NT2/D1 (cell line): ENCODE measurements around the gene HSD17B3.
"Not testable (repeated sequence)": the region's sequence is repeated elsewhere in the genome, so short reads cannot be mapped to it uniquely, and the experiment has no call there.

Experiments
- DNase-seq: peaks from one replicate; pipeline ENCODE4 v3.0.0-alpha.2; 2011; ENCODE audit warnings: low read depth, low spot score
- H3K27me3 ChIP-seq: 2 replicates; pipeline ENCODE4 v1.6.0; 2011; ENCODE audit warnings: mild to moderate bottlenecking; ENCODE audit not compliant: insufficient read length, insufficient read depth
- H3K36me3 ChIP-seq: 2 replicates; pipeline ENCODE4 v1.6.1; 2011; ENCODE audit warnings: mild to moderate bottlenecking, low read length, mixed read lengths; ENCODE audit not compliant: insufficient read depth, insufficient read length
- H3K4me1 ChIP-seq: 2 replicates; pipeline ENCODE4 v1.5.1; 2011; ENCODE audit not compliant: insufficient read depth, insufficient read length
- H3K4me3 ChIP-seq: 2 replicates; pipeline ENCODE4 v1.5.1; 2011; ENCODE audit warnings: low read depth; ENCODE audit not compliant: insufficient read length
- H3K9ac ChIP-seq: 2 replicates; pipeline ENCODE4 v1.6.0; 2011; ENCODE audit warnings: low read depth; ENCODE audit not compliant: insufficient read length
- H3K9me3 ChIP-seq: 2 replicates; pipeline ENCODE4 v1.5.1; 2011; ENCODE audit warnings: mild to moderate bottlenecking, low read length; ENCODE audit not compliant: insufficient read depth
- SUZ12 ChIP-seq: IDR thresholded peaks from 2 replicates; pipeline ENCODE4 v1.6.1; 2011; ENCODE audit not compliant: insufficient read length, insufficient read depth; ENCODE audit errors: extremely low read depth
- YY1 ChIP-seq: IDR thresholded peaks from 2 replicates; pipeline ENCODE4 v1.6.1; 2011; ENCODE audit not compliant: insufficient read length, insufficient read depth
- ZNF274 ChIP-seq: IDR thresholded peaks from 2 replicates; pipeline ENCODE4 v1.6.1; 2011; ENCODE audit warnings: mild to moderate bottlenecking, low read depth, low read length

The HSD17B3 gene

GRCh38 chr9:96189995-96190394 is 112.0 kb downstream of the HSD17B3 start:
- DNase-seq = no peak
- Histone ChIP-seq H3K9me3 (peaks cover 59% of the 10 kb centered on the region), H3K36me3 (no peaks in the 10 kb centered on the region), H3K27me3 (peaks cover 6% of the 10 kb centered on the region), H3K4me3 (no peak overlapping the region), H3K9ac (no peak overlapping the region), H3K4me1 (peaks cover 10% of the 10 kb centered on the region)
- TF ChIP-seq YY1 (no peak), ZNF274 (no peak), SUZ12 (no peak)

DNA sequence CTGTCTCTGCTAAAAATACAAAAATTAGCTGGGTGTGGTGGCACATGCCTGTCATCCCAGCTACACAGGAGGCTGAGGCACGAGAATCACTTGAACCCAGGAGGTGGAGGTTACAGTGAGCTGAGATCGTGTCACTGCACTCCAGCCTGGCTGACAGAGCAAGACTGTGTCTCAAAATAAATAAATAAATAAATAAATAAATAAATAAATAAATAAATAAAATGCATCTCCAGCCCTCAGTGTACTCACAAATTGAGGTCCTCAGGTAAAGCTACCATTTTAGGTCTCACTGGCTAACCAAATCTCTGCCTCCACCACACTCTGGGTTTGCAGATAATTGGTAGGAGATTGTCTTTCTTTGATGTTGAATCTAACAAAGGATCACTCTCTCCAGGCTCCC is 112.4 kb downstream of the HSD17B3 start:
- not testable (repeated sequence) for H3K4me1 ChIP-seq, DNase-seq, H3K36me3 ChIP-seq, H3K9ac ChIP-seq, H3K4me3 ChIP-seq, H3K27me3 ChIP-seq
- peaks cover 64% of the 10 kb centered on the region for H3K9me3 ChIP-seq

DNA sequence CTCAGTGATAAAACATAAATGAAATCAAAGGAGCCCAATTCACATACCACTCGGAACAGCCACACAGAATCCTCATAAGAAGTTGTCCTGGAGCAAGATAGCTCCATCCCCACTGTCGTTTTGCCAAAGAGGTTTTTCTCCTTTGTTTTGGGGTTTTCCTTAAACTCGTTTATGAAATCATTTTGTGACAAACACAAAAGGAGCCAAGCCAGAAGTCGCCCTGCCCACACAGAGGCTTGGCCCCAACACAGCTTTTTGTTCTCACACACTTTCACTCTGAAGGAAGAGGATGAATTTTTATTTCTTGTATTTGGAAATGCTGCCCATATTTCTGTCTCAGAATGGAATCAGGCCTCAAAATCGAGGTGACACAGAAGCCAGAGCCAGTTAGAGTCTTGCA is 113.4 kb downstream of the HSD17B3 start:
- DNase-seq = no peak
- Histone ChIP-seq H3K27me3 (peaks cover 15% of the 10 kb centered on the region), H3K9ac (no peak overlapping the region), H3K36me3 (no peaks in the 10 kb centered on the region), H3K4me1 (peaks cover 10% of the 10 kb centered on the region), H3K9me3 (peaks cover 74% of the 10 kb centered on the region), H3K4me3 (no peak overlapping the region)
- TF ChIP-seq YY1 = no peak
- no peak for TF ChIP-seq ZNF274
- no peak for TF ChIP-seq SUZ12

DNA sequence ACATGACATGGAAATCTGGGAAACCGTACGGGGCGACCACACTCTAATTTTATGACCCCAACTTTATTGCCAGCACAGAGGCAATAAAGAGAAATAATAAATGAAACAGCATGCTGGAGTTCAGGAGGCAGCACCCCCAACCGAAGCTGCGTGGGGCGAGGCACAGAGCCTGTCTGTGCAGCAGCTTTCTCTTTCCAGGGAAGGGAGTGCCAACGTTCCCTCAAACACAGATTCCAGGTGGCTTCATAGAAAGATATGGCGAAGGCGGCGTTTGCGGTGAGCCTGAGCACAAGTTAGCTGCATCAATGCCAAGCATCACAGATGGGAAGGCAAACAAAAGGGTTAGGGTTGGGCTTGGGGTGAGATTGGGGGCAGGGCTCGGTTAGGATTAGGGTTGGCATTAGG is 114.8 kb downstream of the HSD17B3 start:
- TF ChIP-seq ZNF274 = no peak
- Histone ChIP-seq H3K9me3 (peaks cover 63% of the 10 kb centered on the region), H3K36me3 (no peaks in the 10 kb centered on the region), H3K9ac (peak overlapping the region; percentile 37), H3K27me3 (peaks cover 16% of the 10 kb centered on the region), H3K4me3 (no peak overlapping the region), H3K4me1 (peaks cover 10% of the 10 kb centered on the region)
- no peak for DNase-seq

DNA sequence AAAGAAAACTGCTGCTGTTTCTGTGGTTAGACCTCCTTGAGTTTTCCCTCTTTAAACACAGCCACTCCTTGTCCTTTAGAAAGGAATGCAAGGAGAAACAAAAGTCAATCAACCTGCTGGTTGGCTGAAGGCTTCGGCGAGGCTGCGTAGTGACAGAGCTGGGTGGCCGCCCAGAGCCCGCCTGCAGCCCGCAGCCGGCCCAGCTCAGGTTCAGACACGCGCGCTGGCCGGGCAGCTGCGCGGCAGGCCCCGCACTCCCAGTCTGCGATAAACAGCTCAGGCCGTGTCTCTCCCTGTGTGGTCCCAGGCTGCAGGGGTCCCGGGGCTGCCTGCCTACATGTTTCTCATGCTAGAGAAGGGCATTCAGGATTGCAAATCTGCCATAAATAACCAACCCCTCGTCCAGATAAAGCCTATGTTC is 115.4 kb downstream of the HSD17B3 start:
- Histone ChIP-seq H3K36me3 (no peaks in the 10 kb centered on the region), H3K27me3 (peaks cover 16% of the 10 kb centered on the region), H3K4me3 (no peak overlapping the region), H3K4me1 (peaks cover 10% of the 10 kb centered on the region), H3K9ac (peak overlapping the region; percentile 37), H3K9me3 (peaks cover 58% of the 10 kb centered on the region)
- DNase-seq = no peak
- TF ChIP-seq ZNF274 (no peak), SUZ12 (no peak), YY1 (no peak)

GRCh38 chr9:96185518-96186156 is 116.3 kb downstream of the HSD17B3 start:
- Histone ChIP-seq H3K9me3 (peaks cover 48% of the 10 kb centered on the region), H3K4me3 (no peak overlapping the region), H3K36me3 (no peaks in the 10 kb centered on the region), H3K27me3 (peaks cover 16% of the 10 kb centered on the region), H3K4me1 (peaks cover 10% of the 10 kb centered on the region), H3K9ac (no peak overlapping the region)
- no peak for TF ChIP-seq ZNF274
- TF ChIP-seq YY1 = no peak
- no peak for TF ChIP-seq SUZ12
- DNase-seq = no peak
